Neural cell (in vitro differentiated cells): Measurements from ENCODE around the gene KCNA4.

Experiments
- CTCF ChIP-seq: fragments of 450-650 bp; IDR thresholded peaks from 2 replicates; pipeline ENCODE4 v1.5.1; 2014; ENCODE audit warnings: antibody characterized with exemption, mild to moderate bottlenecking, moderate library complexity; ENCODE audit not compliant: poor library complexity, severe bottlenecking
- EP300 ChIP-seq: fragments of 450-650 bp; conservative IDR thresholded peaks from 2 replicates; pipeline ENCODE4 v1.6.1; 2014; ENCODE audit warnings: antibody characterized with exemption, mild to moderate bottlenecking, moderate library complexity; ENCODE audit not compliant: poor library complexity, severe bottlenecking
- EZH2 ChIP-seq: fragments of 200-600, 300-800 bp; shearing (Covaris generic), sonication (generic); IDR thresholded peaks from 2 replicates; pipeline ENCODE4 v1.6.1; 2014; ENCODE audit warnings: antibody characterized with exemption, low read length, borderline replicate concordance, mild to moderate bottlenecking; ENCODE audit not compliant: insufficient read depth, poor library complexity, severe bottlenecking
- RAD21 ChIP-seq: fragments of 450-650 bp; conservative IDR thresholded peaks from 2 replicates; pipeline ENCODE4 v1.6.1; 2014; ENCODE audit warnings: antibody characterized with exemption, mild to moderate bottlenecking, moderate library complexity

- TF ChIP-seq CTCF, result no peak
- no peak for TF ChIP-seq EP300
- TF ChIP-seq EZH2, result no peak
- no peak for TF ChIP-seq RAD21
These were observed 32.3 kb downstream of the KCNA4 start for GRCh38 chr11:29984544-29984943.
